ENCODE results near the gene LHPP.
A peak's percentile ranks its signal among the peaks of the same experiment; 100 is the strongest.

LHPP gene

GRCh38 chr10:124559372-124560132, 97.9 kb downstream of the LHPP start:
- DNase-seq = no peak

- DNase-seq = peak; percentile 13
These were observed 98.9 kb downstream of the LHPP start for GRCh38 chr10:124560377-124561105.

- no peak for DNase-seq
These were observed 99.6 kb downstream of the LHPP start for GRCh38 chr10:124561206-124561605.

DNA sequence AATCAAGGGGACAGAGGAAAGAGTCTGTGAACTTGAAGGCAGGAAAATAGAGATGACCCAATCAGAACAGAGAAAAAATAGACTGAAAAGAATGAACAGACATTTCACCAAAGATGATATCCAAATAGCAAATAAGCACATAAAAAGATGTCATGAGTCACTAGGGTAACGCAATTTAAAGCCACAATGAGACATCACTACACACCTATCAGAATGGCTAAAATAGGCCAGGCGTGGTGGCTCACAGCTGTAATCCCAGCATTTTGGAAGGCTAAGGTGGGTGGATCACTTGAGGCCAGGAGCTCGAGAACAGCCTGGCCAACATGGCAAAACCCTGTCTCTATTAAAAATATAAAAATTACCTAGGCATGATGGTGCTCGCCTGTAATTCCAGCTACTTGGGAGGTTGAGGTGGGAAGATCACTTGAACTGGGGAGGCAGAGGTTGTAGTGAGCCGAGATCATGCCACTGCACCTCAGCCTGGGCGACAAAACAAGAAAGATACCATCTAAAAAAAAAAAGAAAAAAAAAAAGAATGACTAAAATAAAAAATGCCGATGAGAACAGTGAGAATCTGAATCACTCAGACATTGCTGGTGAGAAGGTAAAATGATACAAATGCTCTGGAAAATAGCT, 100.9 kb downstream of the LHPP start:
- no peak for DNase-seq

GRCh38 chr10:124563320-124564040, 101.9 kb downstream of the LHPP start:
- DNase-seq = no peak

GRCh38 chr10:124564881-124565280, 103.3 kb downstream of the LHPP start:
- DNase-seq = no peak

DNA sequence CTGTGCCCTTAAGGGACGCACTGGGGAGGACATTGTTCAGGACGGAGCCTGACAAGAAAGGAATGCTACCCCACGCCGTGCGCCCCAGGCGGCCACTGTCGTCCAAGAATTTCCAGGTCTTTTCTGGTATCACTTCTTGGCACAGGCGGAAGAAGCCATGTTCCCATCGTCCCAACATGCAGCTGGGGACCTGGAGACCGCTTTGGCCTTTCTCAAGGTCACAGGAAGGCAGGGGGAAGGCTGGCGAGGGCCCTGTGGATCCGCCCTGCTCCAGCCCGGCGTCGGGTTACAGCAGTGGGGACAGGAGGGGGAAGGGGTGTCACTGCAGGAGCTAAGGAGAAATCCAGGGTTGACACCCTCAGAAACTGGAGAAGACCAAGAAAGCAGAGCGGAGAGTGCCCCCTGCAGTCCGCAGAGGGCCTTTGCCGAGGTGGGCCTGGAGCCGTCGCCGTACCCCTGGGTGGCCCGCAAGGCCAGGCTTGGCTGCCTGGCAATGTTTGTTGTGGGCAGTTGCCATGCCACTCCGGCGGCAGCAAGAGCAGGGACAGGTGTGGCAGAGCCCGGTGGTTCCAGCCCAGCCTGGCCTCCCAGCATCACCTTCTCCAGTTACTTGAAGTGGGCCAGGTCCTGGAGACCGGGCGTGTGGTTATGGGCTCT, 104.1 kb downstream of the LHPP start:
- peak; percentile 66 for DNase-seq

- DNase-seq = no peak
These were observed 104.7 kb downstream of the LHPP start for GRCh38 chr10:124566222-124566888.

DNA sequence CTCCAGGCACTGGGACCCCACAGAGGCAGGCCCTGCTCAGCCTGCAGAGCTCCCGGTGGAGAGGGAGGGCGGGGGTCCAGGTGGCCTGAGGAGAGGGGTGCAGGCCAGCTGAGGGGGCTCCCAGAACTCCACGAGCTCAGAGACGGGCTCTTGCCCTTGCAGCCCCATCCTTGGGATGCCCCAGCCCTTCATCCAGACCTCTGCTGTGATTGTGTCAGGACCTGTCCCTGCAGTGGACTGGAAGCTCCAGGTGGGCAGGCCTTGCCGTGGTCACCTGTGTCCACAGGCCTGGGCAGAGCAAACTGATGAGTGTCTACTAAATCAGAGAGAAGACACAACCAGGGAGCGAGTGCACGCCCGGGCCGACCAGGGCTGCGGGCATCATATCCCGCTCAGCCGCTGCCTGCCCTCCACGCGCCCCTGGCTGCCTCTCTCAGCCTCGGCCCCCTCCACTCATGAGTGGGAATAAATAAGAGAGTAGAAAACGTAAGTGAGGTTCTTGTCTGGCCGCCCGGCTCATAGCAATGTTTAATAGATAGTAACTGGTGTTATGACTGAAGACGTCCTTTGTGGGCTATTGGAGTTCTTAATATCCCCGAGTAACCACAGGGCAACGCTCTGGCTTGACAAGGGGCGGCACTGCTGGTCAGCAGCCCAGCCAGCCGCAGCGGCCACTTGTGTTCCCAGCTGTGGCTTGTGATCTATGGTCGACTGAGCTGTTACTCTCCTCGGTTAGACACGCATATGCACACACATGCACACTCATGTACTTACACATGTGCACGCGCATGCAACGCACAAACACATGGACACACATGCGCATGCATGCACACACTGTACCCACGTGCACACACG, 105.6 kb downstream of the LHPP start:
- no peak for DNase-seq

DNA sequence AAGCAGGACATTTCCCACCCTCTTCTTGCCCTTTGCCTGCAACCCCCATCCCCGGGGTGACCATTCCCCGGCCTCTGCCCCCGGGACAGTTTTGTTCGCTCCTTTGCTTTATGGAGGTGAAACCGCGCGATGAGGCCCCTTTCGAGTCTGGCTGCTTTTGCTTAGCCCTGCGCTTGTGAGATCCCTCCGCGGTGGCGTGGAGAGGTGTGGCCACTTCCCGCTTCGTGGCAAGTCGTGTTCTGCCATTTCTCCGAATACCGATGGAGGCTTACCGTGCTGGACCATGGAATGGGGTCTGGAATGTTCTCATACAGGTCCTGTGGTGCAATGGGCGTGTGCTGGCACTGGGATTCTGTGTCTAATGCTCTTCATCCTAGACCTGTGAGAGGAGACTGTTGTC, 106.7 kb downstream of the LHPP start:
- no peak for DNase-seq

- DNase-seq = no peak
These were observed 107.4 kb downstream of the LHPP start for GRCh38 chr10:124568848-124569622.

DNA sequence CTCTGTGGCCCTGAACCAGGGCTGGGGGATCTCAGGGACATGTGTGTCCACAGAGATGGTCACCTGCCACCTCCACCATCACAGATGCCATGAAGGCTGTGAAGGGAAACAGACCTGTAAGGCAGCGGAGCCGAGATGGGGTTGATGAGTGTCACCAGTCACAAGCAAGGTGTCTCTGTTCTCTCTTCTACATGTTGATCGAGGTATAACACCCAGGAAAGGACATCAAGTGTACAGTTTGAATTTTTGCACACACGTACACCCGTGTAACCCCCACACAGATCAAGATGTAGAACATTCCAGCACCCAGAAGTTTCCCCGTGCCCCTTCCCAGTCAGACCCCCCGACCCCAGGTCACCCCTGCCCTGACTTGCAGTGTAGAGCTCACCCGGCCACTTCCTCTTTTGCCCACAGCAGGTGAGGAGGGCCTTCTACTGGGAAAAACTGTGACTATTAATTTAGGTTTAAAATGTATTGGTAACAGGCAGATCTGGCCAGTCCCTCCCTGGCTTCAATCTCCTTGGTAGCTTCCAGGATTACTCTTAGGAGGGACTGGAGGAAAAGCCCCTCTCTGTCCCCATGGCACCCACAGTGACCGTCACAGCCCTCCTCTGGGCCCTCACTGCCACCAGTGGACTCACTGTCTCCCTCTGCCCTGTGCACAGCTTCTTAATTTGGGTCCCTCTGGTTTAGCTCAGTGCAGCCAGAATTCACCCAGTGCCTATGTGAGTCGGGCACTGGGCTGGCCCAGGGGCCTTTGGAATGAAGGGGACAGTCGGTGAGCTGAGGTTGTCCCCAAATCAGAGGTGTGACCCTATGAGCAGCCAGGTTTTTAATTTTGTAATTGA, 108.2 kb downstream of the LHPP start:
- DNase-seq = no peak

DNA sequence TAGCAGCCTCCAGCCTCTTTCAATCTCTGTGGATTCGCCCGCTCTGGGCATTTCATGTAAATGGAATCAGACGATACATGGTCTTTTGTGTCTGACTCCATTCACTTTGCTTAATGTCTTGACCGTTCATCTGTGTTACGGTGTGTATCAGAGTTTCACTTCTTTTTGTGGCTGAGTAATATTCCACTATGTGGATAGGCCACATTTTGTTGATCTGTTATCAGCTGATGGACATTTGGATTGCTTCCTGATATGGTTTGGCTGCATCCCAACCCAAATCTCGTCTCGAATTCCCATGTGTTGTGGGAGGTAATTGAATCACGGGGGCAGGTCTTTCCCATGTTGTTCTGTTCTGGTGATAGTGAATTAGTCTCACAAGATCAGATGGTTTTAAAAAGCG, 109.0 kb downstream of the LHPP start:
- DNase-seq = no peak

DNA sequence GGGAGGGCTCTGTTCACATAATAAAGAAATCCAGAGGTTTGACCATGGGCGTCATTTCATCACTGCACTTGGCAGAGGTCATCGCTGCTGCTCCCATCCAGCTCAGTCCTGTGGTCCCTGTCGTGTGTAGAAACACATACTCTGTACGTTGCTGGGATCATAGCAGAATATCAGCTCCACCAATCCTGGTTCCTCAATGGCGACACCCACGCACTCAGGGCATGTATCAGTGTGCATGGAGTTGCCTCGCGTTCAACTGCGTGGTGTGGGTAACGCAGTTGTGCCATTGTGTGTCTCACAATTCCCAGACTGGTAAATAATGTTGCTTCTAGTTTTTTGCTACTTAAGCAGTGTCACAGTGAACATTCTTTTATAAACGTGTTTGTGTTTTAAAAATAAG, 111.1 kb downstream of the LHPP start:
- no peak for DNase-seq

DNA sequence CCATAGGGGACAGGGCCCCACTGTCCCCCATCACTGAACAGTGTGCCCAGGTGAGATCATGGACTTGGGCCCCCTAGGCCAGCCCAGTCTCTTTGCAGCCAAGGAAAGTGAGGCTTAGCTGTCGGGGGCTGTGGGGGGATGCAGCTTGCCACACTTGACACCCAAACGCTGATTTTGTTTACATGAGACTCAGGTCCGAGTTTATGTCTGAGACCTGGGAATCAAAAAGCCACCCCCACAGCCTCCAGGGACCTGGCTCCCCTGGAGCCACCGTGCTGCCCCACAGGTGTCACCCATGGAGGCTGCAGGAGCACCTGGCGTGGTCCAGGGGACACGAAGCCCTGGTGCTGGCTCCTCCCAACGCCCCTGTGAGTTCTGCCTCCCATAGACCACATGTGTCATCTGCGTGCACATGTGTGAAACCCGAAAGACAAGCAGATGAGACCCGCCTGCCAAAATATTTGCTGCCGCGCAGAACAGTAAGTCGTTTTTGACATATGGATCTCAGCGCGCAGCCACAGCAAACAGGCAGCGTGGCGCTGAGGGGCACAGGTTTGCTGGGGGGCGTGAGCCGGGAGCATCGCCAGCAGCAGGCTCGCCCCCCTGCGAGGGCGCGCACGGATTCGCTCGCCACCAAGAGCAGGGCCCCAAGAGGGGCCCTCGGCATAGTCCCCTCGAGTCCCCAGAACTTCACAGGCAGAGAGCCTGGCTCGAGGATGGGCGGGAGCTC, 112.3 kb downstream of the LHPP start:
- DNase-seq = no peak

- DNase-seq = no peak
These were observed 112.9 kb downstream of the LHPP start for GRCh38 chr10:124574456-124575070.

- DNase-seq = no peak
These were observed 113.7 kb downstream of the LHPP start for GRCh38 chr10:124575107-124576035.

Data from NCI-H69 (cell line).